Progenitor cell of endocrine pancreas (in vitro differentiated cells): ENCODE results near the gene CCNB3. TPM values are rescaled to one million over a fixed set of nuclear protein-coding genes. Genes with fewer than 3 reads are reported as not detected.

ENCODE experiments used
- DNase-seq: peaks from one replicate; pipeline ENCODE4 v3.0.0; 2021; ENCODE audit warnings: low spot score; ENCODE audit not compliant: unreplicated experiment
- H3K27ac Mint-ChIP-seq: 2 replicates; pipeline ENCODE4 v1.8.0; 2021; ENCODE audit warnings: mild to moderate bottlenecking, moderate library complexity, mixed read lengths
- H3K27me3 Mint-ChIP-seq: 2 replicates; pipeline ENCODE4 v1.8.0; 2021; ENCODE audit warnings: mixed read lengths
- H3K36me3 Mint-ChIP-seq: 2 replicates; pipeline ENCODE4 v1.8.0; 2022; ENCODE audit warnings: mixed read lengths; ENCODE audit not compliant: insufficient read depth
- H3K4me1 Mint-ChIP-seq: 2 replicates; pipeline ENCODE4 v1.8.0; 2021; ENCODE audit warnings: low read depth, mixed read lengths
- H3K4me3 Mint-ChIP-seq: 2 replicates; pipeline ENCODE4 v1.8.0; 2021; ENCODE audit warnings: low read depth, mild to moderate bottlenecking, moderate library complexity, mixed read lengths
- H3K9me3 Mint-ChIP-seq: 2 replicates; pipeline ENCODE4 v1.8.0; 2021; ENCODE audit warnings: low read depth, mixed read lengths
- CTCF ChIP-seq: fragments of 200-600 bp; sonication (generic); IDR thresholded peaks from one replicate; pipeline ENCODE4 v1.5.0; 2021; ENCODE audit warnings: antibody characterized with exemption, mild to moderate bottlenecking; ENCODE audit not compliant: unreplicated experiment
- total RNA-seq: library from RNA; stranded (reverse); gene quantifications from 2 replicates; pipeline ENCODE4 v1.2.1, GENCODE V29; 2021

CCNB3 gene
- total RNA-seq, 1 donor from 2014 or later = 0.34 TPM

DNA sequence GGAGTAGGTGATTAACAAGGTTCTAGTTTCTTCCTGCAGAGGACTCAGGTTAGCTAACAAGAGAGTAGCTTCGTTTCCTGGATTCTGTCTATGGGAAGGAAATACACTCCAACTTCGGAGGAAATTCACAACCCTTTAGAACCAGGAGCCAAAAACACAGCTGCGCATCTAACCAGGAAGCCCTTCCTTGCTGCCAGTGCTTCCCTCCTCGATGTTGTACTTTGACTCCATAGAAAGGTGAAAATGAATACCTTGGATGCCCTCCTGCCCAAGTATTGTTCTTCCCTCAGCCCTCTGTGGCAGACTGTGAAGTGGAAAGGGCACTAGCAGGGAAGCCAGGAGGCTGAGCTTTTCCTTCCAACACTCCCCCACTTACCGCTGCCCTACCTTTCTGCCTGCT, 38.8 kb upstream of the CCNB3 start:
- Mint-ChIP-seq H3K27ac (no peak overlapping the region), H3K4me3 (no peak overlapping the region), H3K27me3 (no peaks in the 10 kb centered on the region), H3K36me3 (peaks cover 4% of the 10 kb centered on the region), H3K9me3 (peaks cover 19% of the 10 kb centered on the region), H3K4me1 (no peaks in the 10 kb centered on the region)
- no peak for TF ChIP-seq CTCF
- no peak for DNase-seq

GRCh38 chrX:50167366-50167765, 37.2 kb upstream of the CCNB3 start:
- no peak for DNase-seq
- no peaks in the 10 kb centered on the region for H3K4me1 Mint-ChIP-seq
- no peaks in the 10 kb centered on the region for H3K27me3 Mint-ChIP-seq
- peaks cover 17% of the 10 kb centered on the region for H3K9me3 Mint-ChIP-seq
- no peak for TF ChIP-seq CTCF
- H3K27ac Mint-ChIP-seq = no peak overlapping the region
- no peak overlapping the region for H3K4me3 Mint-ChIP-seq
- no peaks in the 10 kb centered on the region for H3K36me3 Mint-ChIP-seq

- Mint-ChIP-seq H3K27me3 (no peaks in the 10 kb centered on the region), H3K4me3 (no peak overlapping the region), H3K27ac (no peak overlapping the region), H3K36me3 (no peaks in the 10 kb centered on the region), H3K9me3 (peaks cover 18% of the 10 kb centered on the region), H3K4me1 (no peaks in the 10 kb centered on the region)
- DNase-seq = no peak
- TF ChIP-seq CTCF = no peak
Measured at GRCh38 chrX:50168241-50168687, 36.3 kb upstream of the CCNB3 start.

GRCh38 chrX:50169717-50170116, 34.8 kb upstream of the CCNB3 start:
- peaks cover 22% of the 10 kb centered on the region for H3K9me3 Mint-ChIP-seq
- H3K27me3 Mint-ChIP-seq = no peaks in the 10 kb centered on the region
- DNase-seq = no peak
- TF ChIP-seq CTCF = no peak
- peaks cover 2% of the 10 kb centered on the region for H3K36me3 Mint-ChIP-seq
- no peak overlapping the region for H3K4me3 Mint-ChIP-seq
- H3K27ac Mint-ChIP-seq = no peak overlapping the region
- no peaks in the 10 kb centered on the region for H3K4me1 Mint-ChIP-seq

DNA sequence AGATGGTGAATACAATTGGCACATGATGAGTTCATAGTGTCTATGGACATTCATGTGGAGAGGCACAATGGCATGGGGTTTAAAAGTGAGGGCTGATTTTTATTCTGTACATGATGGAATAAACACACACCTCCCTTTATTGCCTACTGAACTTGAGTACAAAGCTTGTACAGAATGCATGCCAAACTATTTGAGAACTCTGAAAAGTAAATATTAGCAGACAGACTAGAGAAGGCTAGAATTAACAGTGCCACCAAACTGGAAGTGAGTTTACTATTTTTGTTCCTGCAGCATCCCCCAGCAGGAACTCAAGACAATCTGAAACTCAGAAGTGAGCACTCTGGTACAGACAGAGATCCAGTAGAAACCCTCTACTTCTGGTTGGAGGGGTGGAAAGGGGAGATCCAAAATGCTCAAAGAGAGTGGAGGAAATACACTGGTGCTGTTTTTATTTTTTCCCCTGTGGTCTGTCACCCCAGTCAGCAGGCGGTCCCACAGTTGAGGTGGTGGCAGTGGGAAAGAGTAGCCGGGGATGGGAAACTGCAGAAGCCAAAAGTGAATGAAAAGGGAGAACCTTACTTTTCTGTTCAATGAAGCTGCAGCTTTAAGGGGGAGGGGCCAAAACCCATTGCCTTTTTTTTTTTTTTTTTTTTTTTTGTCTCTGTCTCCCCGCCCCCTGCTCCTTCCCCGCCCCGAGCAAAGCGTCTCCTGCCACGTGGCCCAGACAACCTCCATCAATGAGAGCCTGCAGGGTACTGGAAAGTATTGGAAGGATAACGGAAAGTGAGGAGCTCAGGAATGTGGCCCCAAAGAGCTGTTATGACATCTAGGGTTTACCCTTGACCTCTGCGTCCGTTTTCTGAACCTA, 24.3 kb upstream of the CCNB3 start:
- Mint-ChIP-seq H3K27me3 (no peaks in the 10 kb centered on the region), H3K36me3 (no peaks in the 10 kb centered on the region), H3K4me3 (no peak overlapping the region), H3K27ac (no peak overlapping the region), H3K9me3 (peaks cover 19% of the 10 kb centered on the region), H3K4me1 (peaks cover 11% of the 10 kb centered on the region)
- TF ChIP-seq CTCF = no peak
- no peak for DNase-seq
